ENCODE results near the gene OR5AU1.

The OR5AU1 gene

DNA sequence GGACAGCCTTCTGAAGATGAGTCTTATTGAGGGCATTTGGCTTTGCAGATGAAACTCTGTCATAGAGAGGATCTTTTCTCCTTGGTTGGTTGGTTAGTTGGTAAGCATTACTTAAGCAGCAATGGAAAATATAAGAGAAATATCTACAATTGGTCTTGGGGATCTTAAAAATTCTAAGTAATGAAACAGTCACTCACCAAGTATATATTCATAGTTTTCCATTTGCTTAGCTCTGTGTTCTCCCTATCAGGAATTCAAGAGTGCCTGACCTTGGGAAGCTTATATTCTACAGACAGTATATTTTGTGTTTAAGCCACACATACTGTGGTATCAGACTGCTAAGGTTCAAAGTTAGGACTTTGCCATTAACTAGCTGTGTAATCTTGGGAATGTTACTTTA lies at the start of gene OR5AU1:
OR5AU1 (minus strand) TSS at position 101 of the 400 bp plus-strand sequence. CDS start 191 bp downstream, outside the sequence.
- Histone ChIP-seq H2AFZ (ENCODE audit: low read depth) (no peak within 1 kb of the TSS), H3K4me1 (ENCODE audit: low read depth, poor library complexity, severe bottlenecking) (no peaks in the 10 kb centered on the region), H3K36me3 (ENCODE audit: insufficient read depth) (no peaks in the 10 kb centered on the region), H3K4me3 (IDR thresholded peaks at IDR 0.05; ENCODE audit: insufficient read depth, low read depth, low read length) (no peak within 1 kb of the TSS), H4K20me1 (ENCODE audit: insufficient read depth) (no peaks in the 10 kb centered on the region), H3K79me2 (ENCODE audit: insufficient read depth, low read depth) (no peaks in the 10 kb centered on the region), H3K9ac (no peak within 1 kb of the TSS), H3K27ac (no peak within 1 kb of the TSS), H3K27me3 (ENCODE audit: insufficient read depth, low read depth) (no peaks in the 10 kb centered on the region), H3K4me2 (no peak within 1 kb of the TSS)
- no peak for TF ChIP-seq CTCF (conservative IDR thresholded peaks at IDR 0.05; ENCODE audit: low read depth, low read length)

- no peak for TF ChIP-seq CTCF (conservative IDR thresholded peaks at IDR 0.05; ENCODE audit: low read depth, low read length)
- no peak overlapping the region for H3K4me3 ChIP-seq (IDR thresholded peaks at IDR 0.05; ENCODE audit: insufficient read depth, low read depth, low read length)
- no peak overlapping the region for H2AFZ ChIP-seq (ENCODE audit: low read depth)
- H3K9ac ChIP-seq = no peak overlapping the region
- H3K4me2 ChIP-seq = no peak overlapping the region
- H4K20me1 ChIP-seq (ENCODE audit: insufficient read depth) = no peaks in the 10 kb centered on the region
- H3K79me2 ChIP-seq (ENCODE audit: insufficient read depth, low read depth) = no peaks in the 10 kb centered on the region
- H3K27ac ChIP-seq = no peak overlapping the region
- no peaks in the 10 kb centered on the region for H3K27me3 ChIP-seq (ENCODE audit: insufficient read depth, low read depth)
- H3K4me1 ChIP-seq (ENCODE audit: low read depth, poor library complexity, severe bottlenecking) = no peaks in the 10 kb centered on the region
- no peaks in the 10 kb centered on the region; the same call in 1 of the 2 replicates for H3K36me3 ChIP-seq (ENCODE audit: insufficient read depth)
These were observed 49.3 kb upstream of the OR5AU1 start for GRCh38 chr14:21205026-21205677.

GRCh38 chr14:21204167-21205025 lies 48.5 kb upstream of the OR5AU1 start:
- H3K36me3 ChIP-seq (ENCODE audit: insufficient read depth) = no peaks in the 10 kb centered on the region; the same call in 1 of the 2 replicates
- no peaks in the 10 kb centered on the region for H3K4me1 ChIP-seq (ENCODE audit: low read depth, poor library complexity, severe bottlenecking)
- TF ChIP-seq CTCF (conservative IDR thresholded peaks at IDR 0.05; ENCODE audit: low read depth, low read length) = no peak
- H3K79me2 ChIP-seq (ENCODE audit: insufficient read depth, low read depth) = no peaks in the 10 kb centered on the region
- H3K4me2 ChIP-seq = no peak overlapping the region
- H3K4me3 ChIP-seq (IDR thresholded peaks at IDR 0.05; ENCODE audit: insufficient read depth, low read depth, low read length) = no peak overlapping the region
- no peak overlapping the region for H2AFZ ChIP-seq (ENCODE audit: low read depth)
- no peaks in the 10 kb centered on the region for H4K20me1 ChIP-seq (ENCODE audit: insufficient read depth)
- H3K9ac ChIP-seq = no peak overlapping the region
- H3K27ac ChIP-seq = no peak overlapping the region
- no peaks in the 10 kb centered on the region for H3K27me3 ChIP-seq (ENCODE audit: insufficient read depth, low read depth)

DNA sequence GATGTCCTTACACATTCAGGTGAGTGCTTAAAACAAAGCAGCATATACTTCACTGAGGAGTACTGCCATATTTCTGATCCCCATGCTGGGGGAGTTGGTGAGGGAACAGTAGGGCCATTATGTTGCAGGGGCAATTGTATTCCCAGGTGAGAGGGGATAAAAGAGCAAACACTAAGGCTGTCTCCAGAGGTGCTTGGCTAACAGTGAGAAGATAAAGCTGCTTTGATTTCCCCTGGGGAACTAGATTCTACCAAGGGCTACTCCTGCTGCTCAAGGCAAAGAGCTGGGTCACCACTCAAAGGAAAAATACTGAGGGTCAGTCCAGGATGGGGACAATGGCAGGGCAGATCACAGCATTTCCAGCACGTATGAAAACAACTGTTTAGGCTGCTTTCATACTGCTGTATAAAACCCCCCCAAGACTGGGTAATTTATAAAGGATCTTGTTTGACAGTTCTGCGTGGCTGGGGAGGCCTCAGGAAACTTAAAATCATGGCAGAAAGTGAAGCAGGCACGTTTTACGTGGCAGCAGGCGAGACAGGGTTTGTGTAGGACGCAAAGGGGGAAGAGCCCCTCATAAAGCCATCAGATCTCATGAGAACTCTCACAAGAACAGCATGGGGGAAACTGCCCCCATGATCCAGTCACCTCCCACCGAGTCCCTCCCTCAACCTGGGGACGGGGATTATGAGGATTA lies 47.8 kb upstream of the OR5AU1 start:
- TF ChIP-seq CTCF (conservative IDR thresholded peaks at IDR 0.05; ENCODE audit: low read depth, low read length) = no peak
- no peak overlapping the region for H3K4me2 ChIP-seq
- H3K27me3 ChIP-seq (ENCODE audit: insufficient read depth, low read depth) = no peaks in the 10 kb centered on the region
- no peaks in the 10 kb centered on the region for H3K79me2 ChIP-seq (ENCODE audit: insufficient read depth, low read depth)
- no peak overlapping the region for H2AFZ ChIP-seq (ENCODE audit: low read depth)
- H3K36me3 ChIP-seq (ENCODE audit: insufficient read depth) = no peaks in the 10 kb centered on the region; the same call in 1 of the 2 replicates
- no peak overlapping the region for H3K4me3 ChIP-seq (IDR thresholded peaks at IDR 0.05; ENCODE audit: insufficient read depth, low read depth, low read length)
- H3K9ac ChIP-seq = no peak overlapping the region
- H3K4me1 ChIP-seq (ENCODE audit: low read depth, poor library complexity, severe bottlenecking) = no peaks in the 10 kb centered on the region
- no peaks in the 10 kb centered on the region for H4K20me1 ChIP-seq (ENCODE audit: insufficient read depth)
- no peak overlapping the region for H3K27ac ChIP-seq
